Measurements from ENCODE around the gene ELFN2.

The ELFN2 gene

DNA sequence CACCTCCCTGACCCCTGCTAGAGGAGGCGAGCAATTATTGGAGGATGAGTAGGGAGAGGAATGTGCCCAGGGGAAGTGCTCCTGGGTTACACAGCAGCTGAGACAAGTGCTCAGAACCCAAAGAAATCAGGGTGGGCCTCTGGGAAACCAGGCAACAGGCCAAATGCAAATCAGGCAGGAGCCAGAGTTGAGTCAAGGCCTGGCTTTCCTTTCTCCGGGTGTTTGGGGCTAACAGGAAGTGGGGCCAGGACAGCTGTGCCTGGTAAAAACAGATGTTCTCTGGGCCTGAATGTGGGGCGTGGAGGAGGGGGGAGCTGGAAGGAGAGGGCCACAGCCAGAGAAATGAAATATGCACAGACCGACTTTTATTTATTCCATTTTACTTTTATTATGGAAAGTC is 36.9 kb upstream of the ELFN2 start:
- no peak overlapping the region for H3K4me3 ChIP-seq (ENCODE audit: low read length)
- H3K27me3 ChIP-seq (ENCODE audit: control insufficient read depth, insufficient read depth, low read length) = peaks cover 7% of the 10 kb centered on the region
- H3K36me3 ChIP-seq (ENCODE audit: control insufficient read depth, insufficient read depth, low read length) = no peaks in the 10 kb centered on the region
- H3K27ac ChIP-seq (ENCODE audit: low read depth, low read length) = no peak overlapping the region
- H3K9ac ChIP-seq (ENCODE audit: low read length) = no peak overlapping the region
- no peaks in the 10 kb centered on the region for H3K4me1 ChIP-seq (ENCODE audit: control insufficient read depth, insufficient read depth, low read length)

- peaks cover 5% of the 10 kb centered on the region for H3K27me3 ChIP-seq (ENCODE audit: control insufficient read depth, insufficient read depth, low read length)
- no peak overlapping the region for H3K27ac ChIP-seq (ENCODE audit: low read depth, low read length)
- no peak overlapping the region for H3K4me3 ChIP-seq (ENCODE audit: low read length)
- H3K36me3 ChIP-seq (ENCODE audit: control insufficient read depth, insufficient read depth, low read length) = no peaks in the 10 kb centered on the region
- H3K9ac ChIP-seq (ENCODE audit: low read length) = no peak overlapping the region
- H3K4me1 ChIP-seq (ENCODE audit: control insufficient read depth, insufficient read depth, low read length) = no peaks in the 10 kb centered on the region
Observed at GRCh38 chr22:37462983-37463382, 35.7 kb upstream of the ELFN2 start.

DNA sequence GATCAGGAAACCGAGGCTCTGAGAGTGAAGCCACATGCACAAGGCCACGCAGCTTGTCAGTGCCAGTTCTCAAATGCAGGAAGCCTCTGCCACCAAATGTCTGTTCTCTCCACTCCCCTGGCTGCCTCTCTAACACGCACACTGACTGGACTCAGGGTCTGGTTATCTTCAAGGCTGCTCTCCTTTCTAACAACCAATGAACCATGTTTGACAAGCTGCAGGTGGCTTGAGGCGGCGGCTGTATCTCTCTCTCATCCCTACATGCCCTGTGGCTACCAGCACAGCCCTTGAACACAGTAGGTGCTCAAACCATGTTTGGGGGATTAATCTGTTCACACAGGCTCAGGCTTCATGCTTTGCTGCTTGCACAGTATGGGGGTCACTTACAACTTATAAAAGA is 35.2 kb upstream of the ELFN2 start:
- H3K27ac ChIP-seq (ENCODE audit: low read depth, low read length) = no peak overlapping the region
- H3K9ac ChIP-seq (ENCODE audit: low read length) = no peak overlapping the region
- peaks cover 2% of the 10 kb centered on the region for H3K27me3 ChIP-seq (ENCODE audit: control insufficient read depth, insufficient read depth, low read length)
- H3K4me1 ChIP-seq (ENCODE audit: control insufficient read depth, insufficient read depth, low read length) = no peaks in the 10 kb centered on the region
- no peaks in the 10 kb centered on the region for H3K36me3 ChIP-seq (ENCODE audit: control insufficient read depth, insufficient read depth, low read length)
- H3K4me3 ChIP-seq (ENCODE audit: low read length) = no peak overlapping the region

- H3K4me1 ChIP-seq (ENCODE audit: control insufficient read depth, insufficient read depth, low read length) = no peaks in the 10 kb centered on the region
- no peak overlapping the region for H3K9ac ChIP-seq (ENCODE audit: low read length)
- H3K27ac ChIP-seq (ENCODE audit: low read depth, low read length) = no peak overlapping the region
- no peak overlapping the region for H3K4me3 ChIP-seq (ENCODE audit: low read length)
- H3K27me3 ChIP-seq (ENCODE audit: control insufficient read depth, insufficient read depth, low read length) = no peaks in the 10 kb centered on the region
- H3K36me3 ChIP-seq (ENCODE audit: control insufficient read depth, insufficient read depth, low read length) = no peaks in the 10 kb centered on the region
Observed at GRCh38 chr22:37461961-37462360, 34.7 kb upstream of the ELFN2 start.

DNA sequence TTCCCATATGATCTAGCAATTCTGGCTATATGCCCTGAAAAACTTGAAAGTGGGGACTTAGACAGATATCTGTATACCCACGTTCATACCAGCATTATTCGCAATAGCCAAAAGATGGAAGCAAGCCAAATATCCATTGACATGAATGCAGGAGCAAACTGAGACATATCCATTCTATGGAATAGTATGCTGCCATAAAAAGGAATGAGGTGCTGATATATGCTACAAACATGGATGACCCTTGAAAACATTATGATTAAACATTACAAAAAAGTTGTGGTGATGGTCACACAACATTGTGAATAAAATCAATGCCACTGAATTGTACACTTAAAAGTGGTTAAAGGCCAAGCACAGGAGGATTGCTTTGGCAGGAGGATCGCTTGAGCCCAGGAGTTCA is 33.4 kb upstream of the ELFN2 start:
- H3K4me1 ChIP-seq (ENCODE audit: control insufficient read depth, insufficient read depth, low read length) = no peaks in the 10 kb centered on the region
- H3K9ac ChIP-seq (ENCODE audit: low read length) = no peak overlapping the region
- no peaks in the 10 kb centered on the region for H3K36me3 ChIP-seq (ENCODE audit: control insufficient read depth, insufficient read depth, low read length)
- no peak overlapping the region for H3K27ac ChIP-seq (ENCODE audit: low read depth, low read length)
- H3K4me3 ChIP-seq (ENCODE audit: low read length) = no peak overlapping the region
- no peaks in the 10 kb centered on the region for H3K27me3 ChIP-seq (ENCODE audit: control insufficient read depth, insufficient read depth, low read length)

DNA sequence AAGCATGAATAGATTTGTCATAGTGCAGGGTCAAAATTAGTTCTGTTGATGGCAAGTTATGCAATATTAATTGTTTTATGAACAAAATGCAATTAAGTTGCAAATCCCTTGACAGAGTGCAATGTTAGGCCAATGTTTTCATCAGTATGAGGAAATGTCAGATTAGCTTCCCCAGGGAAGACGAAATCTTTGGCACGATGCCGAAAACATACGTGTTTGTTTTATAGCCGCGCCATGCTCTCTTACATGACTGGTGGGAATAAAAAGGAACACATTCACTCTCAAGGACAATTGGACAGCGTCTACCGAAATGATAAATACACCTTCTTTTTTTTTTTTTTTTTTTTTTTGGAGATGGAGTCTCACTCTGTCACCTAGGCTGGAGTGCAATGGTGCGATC is 31.9 kb upstream of the ELFN2 start:
- Histone ChIP-seq H3K4me3 (ENCODE audit: low read length) (no peak overlapping the region), H3K36me3 (ENCODE audit: control insufficient read depth, insufficient read depth, low read length) (no peaks in the 10 kb centered on the region), H3K4me1 (ENCODE audit: control insufficient read depth, insufficient read depth, low read length) (no peaks in the 10 kb centered on the region), H3K27me3 (ENCODE audit: control insufficient read depth, insufficient read depth, low read length) (no peaks in the 10 kb centered on the region), H3K27ac (ENCODE audit: low read depth, low read length) (no peak overlapping the region), H3K9ac (ENCODE audit: low read length) (no peak overlapping the region)

DNA sequence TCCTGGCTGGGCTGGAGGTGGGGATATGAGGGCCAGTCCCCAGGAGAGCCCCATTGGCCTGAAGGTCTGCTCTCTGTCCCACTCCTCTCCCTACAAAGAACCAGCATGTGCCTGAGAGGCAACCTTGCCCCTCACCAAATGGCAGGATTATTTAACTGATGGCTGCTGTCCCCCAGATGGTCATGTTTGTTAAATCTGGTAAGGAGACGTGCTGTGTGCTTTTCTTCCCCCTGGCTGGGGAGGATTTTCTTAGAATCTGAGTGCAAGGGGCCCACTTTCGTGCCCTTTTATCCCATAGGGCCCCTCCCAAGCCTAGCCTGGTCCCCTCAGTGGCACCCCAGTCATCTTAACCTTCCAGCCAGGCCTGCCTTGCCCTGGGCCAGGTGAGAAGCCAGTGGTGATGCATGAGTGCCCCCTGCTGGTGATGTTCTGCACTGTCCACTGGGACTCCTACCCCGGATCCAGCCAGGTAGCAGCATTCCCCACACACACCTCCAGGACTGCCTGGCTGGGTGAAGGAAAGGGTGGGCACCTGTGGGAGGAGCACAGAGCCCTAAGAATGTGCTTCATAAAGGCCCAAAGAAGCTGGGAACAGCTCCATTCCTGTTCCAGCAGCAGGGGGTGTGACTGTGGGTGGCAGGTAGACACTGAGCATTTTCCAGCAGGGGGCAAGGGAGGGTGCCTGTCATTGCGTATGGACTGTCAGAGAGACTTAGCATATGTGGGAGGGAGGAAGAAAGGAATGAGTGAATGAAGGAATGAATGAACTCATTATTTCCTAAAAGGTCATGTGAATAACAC is 30.0 kb upstream of the ELFN2 start:
- no peaks in the 10 kb centered on the region for H3K27me3 ChIP-seq (ENCODE audit: control insufficient read depth, insufficient read depth, low read length)

GRCh38 chr22:37456346-37456745 is 29.1 kb upstream of the ELFN2 start:
- no peaks in the 10 kb centered on the region for H3K4me1 ChIP-seq (ENCODE audit: control insufficient read depth, insufficient read depth, low read length)
- no peak overlapping the region for H3K4me3 ChIP-seq (ENCODE audit: low read length)
- H3K27me3 ChIP-seq (ENCODE audit: control insufficient read depth, insufficient read depth, low read length) = no peaks in the 10 kb centered on the region
- H3K27ac ChIP-seq (ENCODE audit: low read depth, low read length) = no peak overlapping the region
- no peak overlapping the region for H3K9ac ChIP-seq (ENCODE audit: low read length)
- H3K36me3 ChIP-seq (ENCODE audit: control insufficient read depth, insufficient read depth, low read length) = no peaks in the 10 kb centered on the region

More for the DNA sequence above, 30.0 kb upstream of the ELFN2 start:
- Histone ChIP-seq H3K4me1 (ENCODE audit: control insufficient read depth, insufficient read depth, low read length) (no peaks in the 10 kb centered on the region), H3K9ac (ENCODE audit: low read length) (no peak overlapping the region), H3K27ac (ENCODE audit: low read depth, low read length) (no peak overlapping the region), H3K36me3 (ENCODE audit: control insufficient read depth, insufficient read depth, low read length) (no peaks in the 10 kb centered on the region), H3K4me3 (ENCODE audit: low read length) (no peak overlapping the region)

GRCh38 chr22:37455896-37456295 is 28.6 kb upstream of the ELFN2 start:
- Histone ChIP-seq H3K27me3 (ENCODE audit: control insufficient read depth, insufficient read depth, low read length) (no peaks in the 10 kb centered on the region), H3K4me3 (ENCODE audit: low read length) (no peak overlapping the region), H3K36me3 (ENCODE audit: control insufficient read depth, insufficient read depth, low read length) (no peaks in the 10 kb centered on the region), H3K9ac (ENCODE audit: low read length) (no peak overlapping the region), H3K27ac (ENCODE audit: low read depth, low read length) (no peak overlapping the region), H3K4me1 (ENCODE audit: control insufficient read depth, insufficient read depth, low read length) (no peaks in the 10 kb centered on the region)

DNA sequence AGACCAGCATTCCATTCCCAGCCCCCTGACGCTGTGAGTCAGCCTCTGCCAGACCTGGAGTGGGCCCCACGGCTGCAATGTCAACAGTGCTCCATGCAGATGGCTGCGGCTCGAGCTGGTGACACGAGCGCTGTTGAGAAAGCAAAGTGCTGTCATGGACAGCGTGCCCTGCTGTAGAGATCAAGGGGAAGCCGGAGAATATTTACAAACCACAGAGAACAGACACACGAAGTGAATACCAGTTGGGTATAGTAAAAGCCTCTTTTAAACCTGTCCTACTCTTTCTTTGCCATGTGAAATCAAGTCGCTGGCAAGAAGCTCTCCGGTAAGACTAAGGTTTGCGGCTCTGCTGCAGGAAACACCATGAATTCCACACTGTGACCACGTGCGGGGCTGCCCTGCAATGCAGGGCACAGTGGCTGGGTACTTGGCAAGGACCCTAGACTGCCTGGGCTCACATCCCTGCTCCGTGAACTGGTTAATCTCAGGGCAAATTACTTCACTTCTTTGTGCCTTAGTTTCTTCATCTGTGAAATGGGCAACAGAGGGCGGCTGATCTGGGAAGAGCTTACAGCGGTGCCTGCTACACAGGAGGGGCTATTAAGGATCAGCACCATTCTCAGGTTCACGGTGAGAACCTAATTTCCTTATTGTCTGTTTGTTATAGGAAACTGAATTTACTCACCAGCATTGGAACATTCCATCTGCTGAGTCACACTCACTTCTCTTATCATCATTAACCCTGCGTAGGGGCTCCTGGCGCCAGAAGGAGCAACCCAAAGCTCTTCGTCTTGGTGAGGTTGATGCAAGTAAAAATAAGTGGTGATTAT is 27.8 kb upstream of the ELFN2 start:
- no peak overlapping the region for H3K4me3 ChIP-seq (ENCODE audit: low read length)
- H3K4me1 ChIP-seq (ENCODE audit: control insufficient read depth, insufficient read depth, low read length) = no peaks in the 10 kb centered on the region
- no peaks in the 10 kb centered on the region for H3K36me3 ChIP-seq (ENCODE audit: control insufficient read depth, insufficient read depth, low read length)
- H3K27ac ChIP-seq (ENCODE audit: low read depth, low read length) = no peak overlapping the region
- H3K9ac ChIP-seq (ENCODE audit: low read length) = no peak overlapping the region
- no peaks in the 10 kb centered on the region for H3K27me3 ChIP-seq (ENCODE audit: control insufficient read depth, insufficient read depth, low read length)

DNA sequence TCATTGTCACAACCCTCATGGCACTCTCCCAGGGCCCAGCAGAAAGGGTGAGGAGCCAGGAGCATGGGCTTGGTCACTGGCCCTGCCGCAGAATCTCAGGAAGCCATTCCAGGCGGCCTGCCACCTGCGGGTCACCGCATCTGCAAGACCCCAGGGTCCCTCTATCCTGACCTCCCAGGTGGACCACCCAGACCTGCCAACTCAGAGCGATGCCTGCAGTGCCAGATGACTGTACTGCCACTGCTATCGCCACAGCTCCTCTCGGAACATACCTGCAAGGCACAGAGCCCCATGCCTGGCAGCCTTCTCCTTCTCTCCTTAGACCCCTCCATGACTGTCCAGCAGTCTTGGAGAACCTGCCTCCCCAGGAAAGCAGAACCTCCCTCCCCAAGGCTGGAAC is 26.4 kb upstream of the ELFN2 start:
- Histone ChIP-seq H3K9ac (ENCODE audit: low read length) (no peak overlapping the region), H3K36me3 (ENCODE audit: control insufficient read depth, insufficient read depth, low read length) (no peaks in the 10 kb centered on the region), H3K27me3 (ENCODE audit: control insufficient read depth, insufficient read depth, low read length) (peaks cover 5% of the 10 kb centered on the region), H3K4me1 (ENCODE audit: control insufficient read depth, insufficient read depth, low read length) (no peaks in the 10 kb centered on the region), H3K27ac (ENCODE audit: low read depth, low read length) (no peak overlapping the region), H3K4me3 (ENCODE audit: low read length) (no peak overlapping the region)

GRCh38 chr22:37451218-37451617 is 23.9 kb upstream of the ELFN2 start:
- Histone ChIP-seq H3K9ac (ENCODE audit: low read length) (no peak overlapping the region), H3K27me3 (ENCODE audit: control insufficient read depth, insufficient read depth, low read length) (peaks cover 5% of the 10 kb centered on the region), H3K27ac (ENCODE audit: low read depth, low read length) (no peak overlapping the region)

More at GRCh38 chr22:37451218-37451617, 23.9 kb upstream of the ELFN2 start:
- no peaks in the 10 kb centered on the region for H3K4me1 ChIP-seq (ENCODE audit: control insufficient read depth, insufficient read depth, low read length)
- H3K4me3 ChIP-seq (ENCODE audit: low read length) = no peak overlapping the region
- no peaks in the 10 kb centered on the region for H3K36me3 ChIP-seq (ENCODE audit: control insufficient read depth, insufficient read depth, low read length)

Data from rectal smooth muscle tissue (tissue), 1 donor.